SK-N-SH (cell line): ENCODE results near the gene PIAS2. TPM values are rescaled to one million over a fixed set of nuclear protein-coding genes. Genes with fewer than 3 reads are reported as not detected.

Source experiments
- CTCF ChIA-PET: fragments of 300-600, 350-600 bp; formaldehyde crosslinking; extraction: SDS; loops from one replicate; lab custom pipeline; 2021; lab: Yijun Ruan, JAX
- POLR2A ChIA-PET: fragments of 350-600 bp; sonication (Branson Sonifier 250); formaldehyde crosslinking; extraction: SDS; loops from one replicate; lab custom pipeline; 2020; ENCODE audit warnings: antibody characterized with exemption, inconsistent platforms; lab: Yijun Ruan, JAX
- DNase-seq: peaks from one replicate; pipeline ENCODE4 v3.0.0; 2012
- H2AFZ ChIP-seq: fragments of 200-600 bp; sonication (generic); 2 replicates; pipeline ENCODE4 v1.8.1; 2016; ENCODE audit warnings: antibody characterized with exemption, mild to moderate bottlenecking, low read depth
- H3F3A ChIP-seq: fragments of 200-600 bp; sonication (generic); replicated peaks from 2 replicates; pipeline ENCODE3; 2016; ENCODE audit warnings: antibody characterized with exemption, mild to moderate bottlenecking; ENCODE audit not compliant: insufficient read depth
- H3K27ac ChIP-seq, 2 experiments: fragments of 200-500 bp in 1 of 2; fragments of 200-600 bp in 1 of 2; sonication (Bioruptor generic) in 1 of 2; sonication (generic), shearing (Covaris generic) in 1 of 2; 2 replicates each; pipeline versions ENCODE4 v1.5.1 to v1.6.1; 2014 to 2016; ENCODE audit warnings: low read depth in 2 of 2, inconsistent platforms in 1 of 2, low read length in 1 of 2, mild to moderate bottlenecking in 1 of 2, mixed read lengths in 1 of 2
- H3K27me3 ChIP-seq: fragments of 200-600 bp; sonication (generic), shearing (Covaris generic); 2 replicates; pipeline ENCODE4 v1.6.1; 2016; ENCODE audit warnings: mixed run types; ENCODE audit not compliant: insufficient read depth
- H3K36me3 ChIP-seq, 2 experiments: fragments of 200-500 bp in 1 of 2; fragments of 200-600 bp in 1 of 2; sonication (Bioruptor generic) in 1 of 2; sonication (generic) in 1 of 2; replicated peaks in 1 of 2; 2 replicates each; pipeline versions ENCODE3 to v1.5.1; 2014 to 2016; ENCODE audit warnings: low read length in 1 of 2, mild to moderate bottlenecking in 1 of 2; ENCODE audit not compliant: insufficient read depth in 2 of 2, control insufficient read depth in 1 of 2
- H3K4me1 ChIP-seq, 2 experiments: fragments of 200-500 bp in 1 of 2; fragments of 200-600 bp in 1 of 2; sonication (Bioruptor generic) in 1 of 2; sonication (generic), shearing (Covaris generic) in 1 of 2; 2 replicates each; pipeline versions ENCODE4 v1.5.1 to v1.6.1; 2014 to 2016; ENCODE audit warnings: low read depth in 1 of 2, low read length in 1 of 2, mixed run types in 1 of 2; ENCODE audit not compliant: insufficient read depth in 2 of 2, control insufficient read depth in 1 of 2
- H3K4me2 ChIP-seq: fragments of 200-600 bp; sonication (generic), shearing (Covaris generic); 2 replicates; pipeline ENCODE4 v1.6.1; 2017; ENCODE audit warnings: mixed run types
- H3K4me3 ChIP-seq, 2 experiments: fragments of 200-500 bp in 1 of 2; fragments of 200-600 bp in 1 of 2; sonication (Bioruptor generic) in 1 of 2; sonication (generic), shearing (Covaris generic) in 1 of 2; 2 replicates each; pipeline versions ENCODE4 v1.5.1 to v1.8.1; 2014 to 2016; ENCODE audit warnings: low read depth in 2 of 2, inconsistent platforms in 1 of 2, low read length in 1 of 2, mild to moderate bottlenecking in 1 of 2, mixed read lengths in 1 of 2, moderate library complexity in 1 of 2
- H3K79me2 ChIP-seq: fragments of 200-600 bp; sonication (generic); 2 replicates; pipeline ENCODE4 v1.8.1; 2017; ENCODE audit warnings: mild to moderate bottlenecking; ENCODE audit not compliant: insufficient read depth
- H3K9ac ChIP-seq: fragments of 200-600 bp; sonication (generic); 2 replicates; pipeline ENCODE4 v1.6.1; 2017; ENCODE audit warnings: mixed run types
- H3K9me2 ChIP-seq: fragments of 200-600 bp; sonication (generic); 2 replicates; pipeline ENCODE4 v1.6.1; 2017; ENCODE audit warnings: mixed run types
- H3K9me3 ChIP-seq: fragments of 200-600 bp; sonication (generic); 2 replicates; pipeline ENCODE4 v1.6.1; 2017; ENCODE audit warnings: mixed run types, mild to moderate bottlenecking, moderate library complexity
- H4K20me1 ChIP-seq: fragments of 200-600 bp; sonication (generic); 2 replicates; pipeline ENCODE4 v1.6.1; 2017; ENCODE audit warnings: mild to moderate bottlenecking, mixed run types; ENCODE audit not compliant: insufficient read depth
- ELF1 ChIP-seq: IDR thresholded peaks from 2 replicates; pipeline ENCODE4 v1.4.0; 2012
- EZH2phosphoT487 ChIP-seq: fragments of 200-600 bp; sonication (generic); IDR thresholded peaks from 2 replicates; pipeline ENCODE4 v1.6.1; 2017; ENCODE audit warnings: low read depth, mixed run types, mild to moderate bottlenecking, antibody characterized with exemption, moderate library complexity, borderline replicate concordance
- FOSL2 ChIP-seq: IDR thresholded peaks from 2 replicates; pipeline ENCODE4 v1.4.0; 2012; ENCODE audit warnings: low read depth, mild to moderate bottlenecking, moderate library complexity, borderline replicate concordance
- GABPA ChIP-seq: IDR thresholded peaks from 2 replicates; pipeline ENCODE4 v1.4.0; 2012; ENCODE audit warnings: low read depth, mild to moderate bottlenecking
- GATA2 ChIP-seq: sonication (generic); formaldehyde crosslinking; IDR thresholded peaks from 2 replicates; pipeline ENCODE4 v1.5.0; 2020; ENCODE audit warnings: mild to moderate bottlenecking, missing genetic modification reagents
- MAX ChIP-seq: IDR thresholded peaks from 2 replicates; pipeline ENCODE4 v1.4.0; 2012; ENCODE audit warnings: low read depth
- MEF2A ChIP-seq: IDR thresholded peaks from 2 replicates; pipeline ENCODE4 v1.4.0; 2012; ENCODE audit warnings: low read depth, borderline replicate concordance
- MXI1 ChIP-seq: IDR thresholded peaks from 2 replicates; pipeline ENCODE4 v1.6.1; 2012; ENCODE audit warnings: mild to moderate bottlenecking, low read depth, low read length, improper control_type of control experiment
- NRF1 ChIP-seq: IDR thresholded peaks from 2 replicates; pipeline ENCODE4 v1.6.1; 2012; ENCODE audit warnings: low read depth, mild to moderate bottlenecking, low read length
- RAD21 ChIP-seq: IDR thresholded peaks from 2 replicates; pipeline ENCODE4 v1.6.1; 2012; ENCODE audit warnings: mild to moderate bottlenecking, low read length
- RCOR1 ChIP-seq: fragments of 150-350 bp; IDR thresholded peaks from 2 replicates; pipeline ENCODE4 v1.6.1; 2017; ENCODE audit warnings: antibody characterized with exemption, low read length
- SIN3A ChIP-seq: IDR thresholded peaks from 2 replicates; pipeline ENCODE4 v1.6.1; 2012; ENCODE audit warnings: low read depth, mild to moderate bottlenecking, low read length, moderate library complexity, borderline replicate concordance
- TAF1 ChIP-seq: IDR thresholded peaks from 2 replicates; pipeline ENCODE4 v1.6.1; 2012; ENCODE audit warnings: low read depth, mild to moderate bottlenecking, low read length, moderate library complexity, borderline replicate concordance
- TEAD4 ChIP-seq: IDR thresholded peaks from 2 replicates; pipeline ENCODE4 v1.4.0; 2012; ENCODE audit warnings: mild to moderate bottlenecking, borderline replicate concordance; ENCODE audit not compliant: insufficient read depth
- WGBS: methylation state at CpG from one replicate; pipeline ENCODE4 v1.1.6; 2017; ENCODE audit warnings: low lambda C conversion rate; 5-methylcytosine and 5-hydroxymethylcytosine counted together
- polyA plus RNA-seq, 3 experiments: library from polyadenylated mRNA; depleted of rRNA; stranded (reverse); fragments of >200 nt; gene quantifications; 2 replicates each; pipeline ENCODE4 v1.2.3, GENCODE V29; 2012
- TF ChIP-seq, protein P1 (sequence below): fragments of 200-600 bp; sonication (generic); IDR thresholded peaks from 2 replicates; pipeline ENCODE4 v1.6.1; 2017; ENCODE audit warnings: antibody characterized with exemption, mild to moderate bottlenecking, moderate library complexity
- TF ChIP-seq, protein P2 (sequence below): fragments of 150-350 bp; IDR thresholded peaks from 2 replicates; pipeline ENCODE4 v1.6.1; 2017; ENCODE audit warnings: antibody characterized with exemption, low read length, low read depth, borderline replicate concordance

The PIAS2 gene
- polyA plus RNA-seq, 1 of the 3 experiments (the other 2 are of a cell fraction): 9.0 TPM

DNA sequence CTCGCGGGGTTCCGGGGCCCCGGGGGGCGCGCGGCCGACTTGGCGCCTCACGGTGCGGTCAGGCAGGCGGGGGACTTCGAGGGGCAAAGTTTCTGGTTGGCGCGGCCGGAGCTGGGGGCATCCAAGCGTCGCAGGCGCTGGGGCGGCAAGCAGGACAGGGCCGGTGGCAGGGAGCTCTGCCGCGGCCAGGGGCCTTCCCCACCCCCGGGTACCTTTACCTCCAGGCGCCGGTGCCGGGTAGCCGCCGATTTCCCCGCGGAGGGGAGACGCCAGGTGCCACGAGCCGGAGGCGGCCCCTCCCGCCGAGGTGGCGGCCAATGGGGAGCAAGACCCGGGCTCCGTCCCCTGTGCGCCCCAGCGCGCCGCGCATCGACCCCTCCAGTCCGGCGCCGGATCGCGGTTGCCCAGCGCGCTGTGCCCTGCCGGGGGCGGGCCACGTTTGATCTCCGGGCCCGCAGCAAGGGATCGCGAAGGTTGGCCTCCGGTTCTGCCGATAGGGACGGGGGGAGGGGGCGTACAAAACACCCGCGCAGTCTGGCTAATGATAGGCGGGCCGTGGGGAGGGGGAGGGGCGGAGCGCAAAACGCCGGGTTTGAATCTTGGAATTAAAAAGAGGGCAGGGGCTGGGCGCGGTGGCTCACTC, 160.6 kb downstream of the PIAS2 start, which contains the start of gene ST8SIA5:
Gene ST8SIA5, minus strand, starts transcription at position 495 of the 643 bp plus-strand sequence. CDS start 545 bp downstream, outside the sequence.
- Histone ChIP-seq H3K4me3 (peak within 1 kb of the TSS; percentile 43 to 59), H3K36me3 (no peaks in the 10 kb centered on the region), H3K4me2 (peak within 1 kb of the TSS; percentile 78), H3K79me2 (no peaks in the 10 kb centered on the region), H3F3A (no peaks in the 10 kb centered on the region), H4K20me1 (no peaks in the 10 kb centered on the region), H3K27me3 (peaks cover 44% of the 10 kb centered on the region), H3K9ac (no peak within 1 kb of the TSS), H3K27ac (no peak within 1 kb of the TSS), H3K9me2 (no peaks in the 10 kb centered on the region), H2AFZ (0 out of 2 replicates have a peak within 1 kb of the TSS, but pooled peaks have one; percentile 59), H3K9me3 (no peaks in the 10 kb centered on the region), H3K4me1 (peaks cover 0 to 8% of the 10 kb centered on the region in 2 experiments; a peak in 2 of 4 replicates)
- ChIA-PET POLR2A (no interaction called here), CTCF (no interaction called here)
- DNase-seq: peak; percentile 74
- no peak for TF ChIP-seq RAD21
- TF ChIP-seq NRF1: no peak
- TF ChIP-seq GATA2 (CRISPR knock-in tag): no peak
- no peak for TF ChIP-seq FOSL2
- TF ChIP-seq MEF2A: no peak
- TF ChIP-seq RCOR1: no peak
- TF ChIP-seq MAX: no peak
- no peak for TF ChIP-seq GABPA
- no peak for TF ChIP-seq TAF1
- no peak for TF ChIP-seq ELF1
- TF ChIP-seq MXI1: no peak
- TF ChIP-seq, protein P1, sequence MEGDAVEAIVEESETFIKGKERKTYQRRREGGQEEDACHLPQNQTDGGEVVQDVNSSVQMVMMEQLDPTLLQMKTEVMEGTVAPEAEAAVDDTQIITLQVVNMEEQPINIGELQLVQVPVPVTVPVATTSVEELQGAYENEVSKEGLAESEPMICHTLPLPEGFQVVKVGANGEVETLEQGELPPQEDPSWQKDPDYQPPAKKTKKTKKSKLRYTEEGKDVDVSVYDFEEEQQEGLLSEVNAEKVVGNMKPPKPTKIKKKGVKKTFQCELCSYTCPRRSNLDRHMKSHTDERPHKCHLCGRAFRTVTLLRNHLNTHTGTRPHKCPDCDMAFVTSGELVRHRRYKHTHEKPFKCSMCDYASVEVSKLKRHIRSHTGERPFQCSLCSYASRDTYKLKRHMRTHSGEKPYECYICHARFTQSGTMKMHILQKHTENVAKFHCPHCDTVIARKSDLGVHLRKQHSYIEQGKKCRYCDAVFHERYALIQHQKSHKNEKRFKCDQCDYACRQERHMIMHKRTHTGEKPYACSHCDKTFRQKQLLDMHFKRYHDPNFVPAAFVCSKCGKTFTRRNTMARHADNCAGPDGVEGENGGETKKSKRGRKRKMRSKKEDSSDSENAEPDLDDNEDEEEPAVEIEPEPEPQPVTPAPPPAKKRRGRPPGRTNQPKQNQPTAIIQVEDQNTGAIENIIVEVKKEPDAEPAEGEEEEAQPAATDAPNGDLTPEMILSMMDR: no peak
- no peak for TF ChIP-seq SIN3A
- no peak for TF ChIP-seq TEAD4
- TF ChIP-seq EZH2phosphoT487: no peak
- TF ChIP-seq, protein P2, sequence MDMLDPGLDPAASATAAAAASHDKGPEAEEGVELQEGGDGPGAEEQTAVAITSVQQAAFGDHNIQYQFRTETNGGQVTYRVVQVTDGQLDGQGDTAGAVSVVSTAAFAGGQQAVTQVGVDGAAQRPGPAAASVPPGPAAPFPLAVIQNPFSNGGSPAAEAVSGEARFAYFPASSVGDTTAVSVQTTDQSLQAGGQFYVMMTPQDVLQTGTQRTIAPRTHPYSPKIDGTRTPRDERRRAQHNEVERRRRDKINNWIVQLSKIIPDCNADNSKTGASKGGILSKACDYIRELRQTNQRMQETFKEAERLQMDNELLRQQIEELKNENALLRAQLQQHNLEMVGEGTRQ: no peak
- 2% methylated on average over 29 of the region's 74 CpGs for WGBS
